ENCODE results near the gene ROBO1.

Gene ROBO1

GRCh38 chr3:79488407-79488806 lies 279.4 kb downstream of the ROBO1 start:
- no peak overlapping the region for H3K27ac ChIP-seq
- TF ChIP-seq ZFX (IDR thresholded peaks at IDR 0.05; ENCODE audit: borderline replicate concordance): no peak
- no peak for TF ChIP-seq CTCF (IDR thresholded peaks at IDR 0.05)

- no peak for TF ChIP-seq ZFX (IDR thresholded peaks at IDR 0.05; ENCODE audit: borderline replicate concordance)
- no peak for TF ChIP-seq CTCF (IDR thresholded peaks at IDR 0.05)
- H3K27ac ChIP-seq: no peak overlapping the region
Observed at GRCh38 chr3:79480746-79481145, 287.1 kb downstream of the ROBO1 start.

- no peak overlapping the region for H3K27ac ChIP-seq
- TF ChIP-seq CTCF (IDR thresholded peaks at IDR 0.05) (no peak), ZFX (IDR thresholded peaks at IDR 0.05; ENCODE audit: borderline replicate concordance) (no peak)
Observed at GRCh38 chr3:79478620-79479019, 289.2 kb downstream of the ROBO1 start.

- no peak for TF ChIP-seq ZFX (IDR thresholded peaks at IDR 0.05; ENCODE audit: borderline replicate concordance)
- TF ChIP-seq CTCF (IDR thresholded peaks at IDR 0.05): no peak
- H3K27ac ChIP-seq: no peak overlapping the region
Observed at GRCh38 chr3:79477242-79477641, 290.6 kb downstream of the ROBO1 start.

- TF ChIP-seq ZFX (IDR thresholded peaks at IDR 0.05; ENCODE audit: borderline replicate concordance): no peak
- TF ChIP-seq CTCF (IDR thresholded peaks at IDR 0.05): no peak
- no peak overlapping the region for H3K27ac ChIP-seq
Observed at GRCh38 chr3:79473993-79474392, 293.8 kb downstream of the ROBO1 start.

GRCh38 chr3:79467721-79468120 lies 300.1 kb downstream of the ROBO1 start:
- H3K27ac ChIP-seq: no peak overlapping the region
- no peak for TF ChIP-seq CTCF (IDR thresholded peaks at IDR 0.05)
- TF ChIP-seq ZFX (IDR thresholded peaks at IDR 0.05; ENCODE audit: borderline replicate concordance): no peak

- H3K27ac ChIP-seq: no peak overlapping the region
- TF ChIP-seq ZFX (IDR thresholded peaks at IDR 0.05; ENCODE audit: borderline replicate concordance): no peak
- no peak for TF ChIP-seq CTCF (IDR thresholded peaks at IDR 0.05)
Observed at GRCh38 chr3:79461129-79461792, 306.5 kb downstream of the ROBO1 start.
